Forelimb muscle (tissue), 1 donor: ENCODE results near the gene HPSE2. TPM values are rescaled to one million over a fixed set of nuclear protein-coding genes. Genes with fewer than 3 reads are reported as not detected.
"Not testable (repeated sequence)": the region's sequence is repeated elsewhere in the genome, so short reads cannot be mapped to it uniquely, and the experiment has no call there.

Experiments used
- DNase-seq: peaks from one replicate; pipeline ENCODE4 v3.0.0-alpha.2; 2013; ENCODE audit warnings: low read depth
- polyA plus RNA-seq: library from polyadenylated mRNA; unstranded; fragments of 120-200 nt; gene quantifications from one replicate; pipeline ENCODE4 v1.2.1, GENCODE V29; 2013; ENCODE audit not compliant: insufficient read length

HPSE2 gene
- polyA plus RNA-seq, result 0.25 TPM

DNA sequence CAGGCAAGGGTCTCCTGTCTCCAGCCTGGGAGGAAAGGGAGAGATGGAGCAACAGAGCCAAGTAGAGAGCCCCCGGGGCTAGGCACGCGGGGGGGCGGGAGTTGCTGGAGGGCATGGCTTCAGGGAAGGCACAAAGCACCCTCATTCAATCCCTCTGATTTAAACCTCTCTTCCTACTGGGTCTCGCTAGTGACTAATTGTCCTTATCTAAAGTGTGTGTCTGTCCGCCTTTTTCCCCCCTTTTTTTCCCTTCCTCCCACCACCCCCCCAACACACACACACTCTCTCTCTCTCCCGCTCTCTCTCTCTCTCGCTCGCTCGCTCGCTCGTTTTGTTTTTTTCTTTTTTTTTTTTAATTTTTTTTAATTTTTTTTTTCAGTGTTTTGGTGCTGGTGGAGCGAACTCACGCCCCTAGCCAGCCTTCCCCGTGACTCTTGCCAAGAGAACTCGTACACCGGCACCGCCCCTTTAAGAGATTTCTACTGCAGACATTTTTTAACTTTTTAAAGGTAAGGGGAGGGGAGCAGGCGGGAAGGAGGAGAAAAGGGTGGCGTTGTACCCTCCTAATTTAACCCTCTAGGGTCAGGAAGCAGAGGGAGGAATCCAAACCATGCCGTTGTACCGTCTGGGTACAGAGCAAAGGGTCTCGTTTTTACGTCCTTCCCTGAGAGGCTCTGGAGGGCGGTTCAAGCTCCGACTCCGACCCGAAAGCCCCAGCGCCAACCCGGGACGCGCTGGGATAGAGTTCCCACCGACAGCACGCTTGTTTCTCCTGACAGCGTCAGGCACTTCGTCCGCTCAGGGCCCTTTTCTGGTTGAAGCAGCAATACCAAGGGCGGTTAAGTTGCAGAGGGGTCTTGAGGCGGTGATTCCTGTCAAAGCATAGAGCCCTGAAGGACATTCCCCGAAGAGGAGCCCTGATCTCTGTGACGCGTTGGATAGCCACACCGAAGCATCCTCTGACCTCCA is at the start of gene HPSE2:
Gene HPSE2, minus strand, starts transcription at position 195 of the 969 bp plus-strand sequence.
- DNase-seq, result no peak

GRCh38 chr10:99280472-99280871 is 44.8 kb upstream of the HPSE2 start:
- no peak for DNase-seq

DNA sequence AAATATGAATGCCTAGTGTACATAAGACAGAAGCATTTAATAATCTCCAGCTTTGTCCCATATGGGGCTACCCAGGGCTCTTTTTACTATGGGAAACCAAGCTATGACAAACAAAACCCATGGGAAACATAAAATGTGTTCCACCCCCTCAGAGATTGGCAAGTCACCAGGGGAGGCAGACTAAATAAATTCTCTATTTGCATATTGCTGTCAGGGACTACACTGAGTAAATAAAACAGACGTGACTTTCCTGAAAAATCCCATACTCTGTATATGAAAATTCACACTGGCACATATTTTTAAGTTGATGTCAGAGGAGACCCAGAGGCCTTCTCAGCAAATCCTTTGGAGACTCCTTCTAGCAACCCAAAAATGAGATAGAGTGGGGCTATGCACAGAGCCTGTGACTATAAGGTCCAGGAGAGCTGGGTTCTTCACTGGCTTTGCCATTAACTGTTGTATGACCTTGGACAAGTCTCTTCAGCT is 44.0 kb upstream of the HPSE2 start:
- DNase-seq, result no peak

DNA sequence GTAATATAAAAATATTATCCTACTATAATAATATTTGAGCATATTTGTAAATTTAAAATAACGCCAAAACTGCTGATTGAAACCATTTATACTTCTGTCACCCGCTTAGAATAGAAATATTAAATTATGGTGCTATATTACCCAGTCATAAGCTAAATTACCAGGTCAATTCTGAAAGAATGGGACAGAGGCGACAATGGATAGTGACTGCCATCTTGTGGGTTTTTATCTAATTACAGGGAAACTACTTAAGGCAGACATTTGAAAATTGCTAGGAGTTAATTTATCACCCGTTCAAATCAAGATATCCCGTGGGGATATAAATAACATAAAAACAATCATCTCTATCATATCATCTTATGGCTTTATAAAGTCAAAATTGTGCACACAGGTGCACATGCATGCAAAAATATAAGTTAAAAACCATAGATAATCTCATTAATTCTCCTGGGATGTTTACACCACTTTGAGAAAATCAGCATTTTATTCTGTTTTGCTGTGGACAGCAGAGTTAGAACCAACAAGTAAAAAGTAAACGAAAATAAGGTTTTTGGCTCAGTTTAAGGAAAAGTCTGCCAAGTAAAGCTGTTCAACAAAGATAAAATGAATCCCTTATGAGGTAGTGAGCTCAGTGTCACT is 41.3 kb upstream of the HPSE2 start:
- no peak for DNase-seq

DNA sequence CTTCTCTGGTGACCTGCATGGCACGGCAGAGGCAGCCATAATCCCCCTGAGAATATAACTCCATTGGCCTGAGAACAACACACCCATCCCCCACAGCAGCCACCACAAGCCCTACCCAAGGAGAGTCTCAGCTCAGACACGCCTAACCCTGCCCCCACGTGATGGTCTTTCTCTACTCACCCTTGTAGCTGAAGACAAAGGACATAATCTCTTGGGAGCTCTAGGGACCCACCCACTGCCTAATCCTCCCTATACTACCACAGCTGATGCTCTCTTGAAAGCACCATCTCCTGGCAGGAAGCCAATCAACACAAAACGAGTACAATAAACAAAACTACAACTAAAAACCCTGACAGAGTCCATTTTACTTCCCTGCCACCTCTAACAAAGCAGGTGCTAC is 30.7 kb upstream of the HPSE2 start:
- DNase-seq, result no peak

GRCh38 chr10:99248824-99249223 is 13.2 kb upstream of the HPSE2 start:
- DNase-seq, result no peak

DNA sequence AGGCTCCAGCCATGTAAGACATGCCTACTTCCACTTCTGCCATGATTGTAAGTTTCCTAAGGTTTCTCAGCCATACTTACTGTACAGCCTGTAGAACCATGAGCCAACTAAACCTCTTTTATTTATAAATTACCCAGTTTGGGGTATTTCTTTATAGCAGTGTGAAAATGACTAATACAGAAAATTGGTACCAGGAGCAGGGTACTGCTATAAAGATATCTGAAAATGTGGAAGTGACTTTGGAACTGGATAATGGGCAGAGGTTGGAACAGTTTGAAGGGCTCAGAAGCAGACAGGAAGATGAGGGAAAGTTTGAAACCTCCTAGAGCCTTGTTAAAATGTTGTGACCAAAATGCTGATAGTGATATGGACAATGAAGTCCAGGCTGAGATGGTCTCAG is 12.2 kb upstream of the HPSE2 start:
- DNase-seq, result not testable (repeated sequence)

DNA sequence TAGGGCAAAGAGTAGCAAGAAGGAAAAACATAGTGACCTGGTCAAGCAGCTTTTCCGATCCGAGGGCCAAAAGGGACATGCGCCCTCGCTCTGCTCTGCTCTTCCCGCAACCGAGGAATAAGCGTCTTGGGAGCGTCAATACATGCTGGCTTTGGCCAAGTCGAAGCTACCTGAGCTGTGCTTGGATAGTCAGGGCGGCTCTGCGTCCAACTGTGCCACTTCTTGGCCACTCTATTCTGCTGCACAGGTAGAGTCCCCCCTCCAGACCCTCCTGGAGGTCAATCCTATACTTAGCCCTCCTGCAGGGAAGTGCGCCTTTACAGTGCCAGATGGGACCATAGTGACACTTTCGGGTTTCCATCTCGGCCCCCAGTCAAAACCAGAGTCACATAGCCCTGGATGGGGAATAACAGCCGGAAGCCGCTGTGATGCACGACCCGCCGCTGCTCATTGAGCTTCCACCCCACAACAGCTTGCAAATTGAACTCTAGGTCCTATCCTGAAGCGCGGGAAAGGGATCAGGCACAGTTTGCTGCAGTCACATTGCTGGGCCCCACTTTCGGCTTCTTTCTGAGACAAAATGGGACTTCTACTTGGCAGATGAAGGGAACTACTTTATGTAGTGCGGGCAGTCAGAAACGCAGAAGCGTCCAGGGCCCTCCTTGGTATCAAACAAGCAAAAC is 1.1 kb upstream of the HPSE2 start:
- DNase-seq, result no peak

GRCh38 chr10:99234791-99235657 is 628 bp downstream of the HPSE2 start:
- DNase-seq, result no peak

DNA sequence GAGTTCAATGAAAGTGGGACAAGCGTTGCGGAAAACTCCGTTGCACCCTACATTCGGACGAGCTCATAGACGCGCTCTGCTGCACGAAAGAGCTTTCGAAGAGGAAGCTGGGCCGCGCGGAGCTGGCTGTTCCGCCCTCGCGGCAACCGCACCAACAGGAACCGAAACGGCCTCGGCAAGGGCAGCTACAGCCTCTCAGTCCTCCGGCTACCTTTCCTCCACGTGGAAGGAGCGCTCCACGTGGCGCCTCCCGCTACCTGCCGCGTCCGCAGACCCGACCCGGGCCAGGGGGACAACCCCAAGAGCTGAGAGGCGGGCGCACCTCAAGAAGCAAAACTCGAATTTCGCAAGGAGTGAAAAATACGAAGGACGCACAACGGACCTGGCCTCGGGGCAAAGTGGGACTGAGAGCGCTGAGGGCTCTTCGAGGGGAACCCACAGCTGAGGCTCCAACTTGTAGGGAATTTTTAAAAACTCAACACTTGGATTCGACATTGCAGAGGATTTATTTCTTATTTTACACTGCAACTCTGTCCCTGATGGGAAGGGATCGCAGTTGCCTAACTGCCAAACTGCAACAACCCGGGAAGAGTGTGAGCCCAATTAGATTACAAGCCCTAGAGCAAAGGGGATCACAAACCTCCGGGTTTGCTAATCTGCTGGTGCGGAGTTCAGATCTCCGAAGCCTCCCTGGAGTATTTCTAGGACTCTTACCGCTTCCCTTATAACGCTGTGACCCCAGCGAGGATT is 1.4 kb downstream of the HPSE2 start:
- DNase-seq, result no peak

GRCh38 chr10:99233689-99234037 is 2.0 kb downstream of the HPSE2 start:
- DNase-seq, result no peak

GRCh38 chr10:99233000-99233688 is 2.5 kb downstream of the HPSE2 start:
- DNase-seq, result no peak

DNA sequence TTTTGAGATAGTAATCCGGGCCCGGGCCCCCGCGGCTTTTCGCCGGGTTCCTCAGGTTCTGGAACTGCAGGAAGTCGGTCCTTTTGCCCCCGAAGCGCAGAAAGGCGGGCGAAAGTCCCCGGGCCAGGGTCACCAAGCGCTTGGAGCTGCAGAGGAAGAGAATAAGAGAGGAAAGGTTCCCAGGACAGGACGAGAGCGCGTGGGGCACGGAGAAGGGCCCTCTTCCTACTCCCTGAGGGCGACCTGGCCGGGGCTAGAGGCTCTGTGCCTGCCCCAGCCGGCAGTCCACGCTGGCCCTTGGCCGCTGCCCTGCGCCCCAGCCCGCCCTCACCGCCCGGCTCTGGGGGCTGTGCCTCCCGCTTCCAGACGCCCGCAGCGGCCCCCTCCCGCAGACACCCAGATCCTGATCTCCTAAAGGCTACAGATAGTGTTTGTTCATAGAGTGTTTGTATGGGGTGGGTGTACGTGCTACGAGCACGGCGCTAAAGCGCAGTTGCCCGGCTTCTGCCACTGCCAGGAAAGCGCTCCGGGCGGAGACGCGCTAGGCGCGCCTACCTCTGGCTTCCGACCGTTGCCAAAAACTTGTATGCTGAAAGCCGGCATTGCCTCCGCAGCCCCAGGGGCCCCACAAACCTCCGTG is 3.2 kb downstream of the HPSE2 start:
- DNase-seq, result no peak

- no peak for DNase-seq
These were observed 10.9 kb downstream of the HPSE2 start for GRCh38 chr10:99224766-99225165.

- no peak for DNase-seq
These were observed 28.3 kb downstream of the HPSE2 start for GRCh38 chr10:99207340-99207739.

GRCh38 chr10:99203310-99203709 is 32.3 kb downstream of the HPSE2 start:
- DNase-seq, result no peak

DNA sequence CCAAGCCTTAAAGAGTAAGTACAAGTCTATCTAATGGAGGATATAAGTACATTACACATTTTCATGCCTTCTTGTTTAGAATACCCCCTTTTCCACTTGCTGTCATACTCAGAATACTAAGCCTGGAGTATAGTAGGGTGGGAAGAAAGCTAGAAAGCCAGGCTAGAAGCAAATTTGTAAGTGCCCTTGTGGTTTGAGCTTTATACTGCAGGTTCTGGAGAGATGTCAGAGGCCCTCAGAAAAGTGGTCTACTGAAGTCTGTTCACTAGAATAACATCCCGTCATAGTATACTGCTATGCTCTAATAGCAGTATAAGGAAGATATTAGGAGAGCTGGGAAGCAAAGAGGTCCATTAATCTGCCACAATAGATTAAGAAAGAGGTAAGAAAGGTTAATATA is 62.7 kb downstream of the HPSE2 start:
- DNase-seq, result no peak

DNA sequence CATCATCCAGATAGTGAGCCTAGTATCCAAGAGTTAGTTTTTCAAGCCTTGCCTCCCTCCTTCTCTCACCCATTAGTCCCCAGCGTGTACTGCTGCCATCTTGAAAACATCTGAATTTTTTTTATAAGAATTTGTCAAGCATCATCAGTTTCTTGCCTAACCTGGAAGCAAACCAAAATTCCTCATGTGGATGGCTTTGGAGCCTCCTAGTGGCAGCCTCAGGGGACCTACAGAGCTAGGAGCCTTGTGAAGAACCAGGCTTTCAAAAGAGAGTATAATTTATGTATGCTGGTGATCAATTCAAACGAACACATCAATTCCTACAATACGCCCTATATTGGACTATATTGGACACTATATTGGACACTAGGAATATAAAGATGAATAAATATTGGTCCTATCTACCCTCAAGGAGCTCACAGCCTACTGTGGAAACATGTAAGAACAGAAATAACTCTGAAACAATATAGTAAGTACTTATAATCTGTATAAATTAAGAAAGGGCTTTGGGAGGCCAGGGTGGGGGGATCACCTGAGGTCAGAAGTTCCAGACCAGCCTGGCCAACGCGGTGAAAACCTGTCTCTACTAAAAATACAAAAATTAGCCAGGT is 63.4 kb downstream of the HPSE2 start:
- DNase-seq, result no peak

GRCh38 chr10:99170116-99170675 is 65.5 kb downstream of the HPSE2 start:
- DNase-seq, result no peak
